DMS53 treated with DMSO at 0.1 percent for 48 hours (cell line): ENCODE measurements around the gene PLB1.
A peak's percentile ranks its signal among the peaks of the same experiment; 100 is the strongest.

Source experiments
- DNase-seq: peaks from one replicate; lab custom pipeline; 2025; ENCODE audit not compliant: unreplicated experiment; lab: John Stamatoyannopoulos, UW

PLB1 gene

GRCh38 chr2:28640908-28641300, 145.0 kb downstream of the PLB1 start:
- no peak for DNase-seq

- no peak for DNase-seq
These were observed 146.9 kb downstream of the PLB1 start for GRCh38 chr2:28642796-28643195.

GRCh38 chr2:28643327-28643726, 147.5 kb downstream of the PLB1 start:
- DNase-seq: no peak

- DNase-seq: no peak
These were observed 148.1 kb downstream of the PLB1 start for GRCh38 chr2:28643911-28644334.

DNA sequence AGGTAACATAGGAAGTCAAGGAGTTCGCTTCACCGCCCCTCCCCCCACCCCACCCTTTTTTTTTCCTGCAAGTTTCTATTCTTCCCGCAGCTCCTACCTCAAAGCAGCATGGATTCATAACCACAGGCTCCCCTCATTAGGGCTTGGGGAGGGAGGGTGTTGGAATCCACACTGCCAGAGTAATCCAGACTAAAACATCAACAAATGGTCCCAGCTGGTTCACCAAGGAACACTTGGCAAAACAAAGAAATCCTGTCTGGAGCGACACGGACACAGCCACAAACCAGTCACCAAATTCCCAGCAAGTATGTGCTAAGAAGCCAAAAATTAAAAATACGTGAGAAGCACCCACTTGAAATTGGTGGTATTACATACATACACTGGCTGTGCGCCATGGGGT, 148.9 kb downstream of the PLB1 start:
- DNase-seq: no peak

- DNase-seq: no peak
These were observed 149.7 kb downstream of the PLB1 start for GRCh38 chr2:28645553-28645952.

DNA sequence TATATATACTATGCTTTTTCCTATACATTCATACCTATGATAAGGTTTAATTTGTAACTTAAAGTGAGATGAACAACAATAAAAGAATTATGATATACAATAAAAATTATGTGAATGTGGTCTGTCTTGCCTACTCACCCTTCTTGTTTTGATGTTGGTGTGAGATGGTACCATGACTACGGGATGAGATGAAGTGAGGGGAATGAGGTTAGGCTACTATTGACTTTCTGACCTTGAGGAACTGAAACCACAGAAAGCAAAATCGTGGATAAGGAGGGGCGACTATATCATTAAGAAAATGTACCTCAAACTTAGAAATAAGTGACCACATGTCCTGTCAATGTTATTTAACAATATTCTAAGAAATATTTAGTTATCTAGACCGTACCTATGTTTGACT, 151.8 kb downstream of the PLB1 start:
- no peak for DNase-seq

GRCh38 chr2:28648147-28648546, 152.3 kb downstream of the PLB1 start:
- DNase-seq: no peak

DNA sequence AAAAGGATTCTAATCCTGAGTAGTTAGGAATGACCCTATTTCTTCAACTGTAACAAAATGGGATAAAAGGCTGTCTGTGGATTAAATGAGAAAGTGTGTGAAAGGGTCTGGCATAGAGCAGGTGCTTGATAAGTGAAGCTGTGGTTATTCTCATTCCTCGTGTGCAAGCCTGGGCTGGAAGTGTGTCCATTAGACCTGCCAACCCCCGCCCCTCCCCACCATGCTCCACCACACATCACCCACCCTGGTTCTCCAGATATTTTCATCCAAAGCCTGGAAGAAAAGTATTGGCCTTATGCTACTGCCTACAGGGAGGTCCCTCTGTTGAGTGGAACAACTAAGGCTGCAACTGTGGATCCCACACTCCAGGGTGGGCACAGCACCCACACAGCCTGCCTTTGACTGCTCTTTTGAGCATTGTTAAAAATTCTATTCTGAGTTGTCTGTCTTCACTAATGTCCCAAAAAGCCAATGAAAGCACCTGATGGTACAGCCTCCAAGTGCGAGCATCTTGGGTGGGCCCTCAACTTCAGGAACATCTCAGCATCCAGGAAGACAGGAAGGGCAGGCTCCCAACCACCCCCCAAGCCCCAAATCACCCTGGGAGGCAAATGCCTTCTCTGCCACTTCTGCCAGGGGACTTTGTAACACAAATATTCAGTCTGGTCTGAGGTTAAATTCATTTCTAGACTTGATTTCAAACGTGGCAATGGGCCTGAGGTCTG, 153.0 kb downstream of the PLB1 start:
- DNase-seq: no peak

GRCh38 chr2:28649481-28650265, 153.8 kb downstream of the PLB1 start:
- no peak for DNase-seq

DNA sequence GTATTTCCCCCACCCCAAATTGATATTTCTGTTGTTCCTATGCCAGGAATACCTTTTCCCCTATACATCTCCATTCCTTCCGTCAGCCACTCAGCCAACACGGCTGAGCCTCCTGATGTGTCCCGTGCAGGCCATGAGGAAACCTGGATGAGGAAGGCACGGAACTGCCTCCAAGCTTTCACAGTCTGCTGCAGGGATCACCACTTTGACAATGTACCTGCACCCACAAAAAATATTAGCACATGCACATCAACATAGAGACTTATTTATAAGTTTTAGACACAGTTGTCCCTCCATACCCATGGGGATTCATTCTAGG, 154.4 kb downstream of the PLB1 start:
- no peak for DNase-seq

DNA sequence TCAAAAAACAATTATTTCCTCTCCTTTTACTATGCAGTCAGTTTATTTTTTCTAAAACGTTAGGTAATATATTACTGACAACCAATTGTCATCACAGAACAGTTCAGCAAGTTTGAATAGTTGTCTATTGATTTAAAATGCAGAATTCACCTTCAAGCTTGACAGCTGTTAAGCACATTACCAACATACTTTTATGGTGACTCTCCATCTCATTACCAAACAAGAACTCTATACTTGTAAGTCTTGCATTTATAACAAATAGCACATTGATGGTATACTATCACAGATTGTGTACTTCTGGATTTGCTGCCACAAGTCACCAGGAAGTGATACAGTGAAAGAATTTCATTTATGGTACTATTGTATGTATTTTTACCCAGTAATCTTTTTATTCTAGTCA, 156.4 kb downstream of the PLB1 start:
- no peak for DNase-seq

DNA sequence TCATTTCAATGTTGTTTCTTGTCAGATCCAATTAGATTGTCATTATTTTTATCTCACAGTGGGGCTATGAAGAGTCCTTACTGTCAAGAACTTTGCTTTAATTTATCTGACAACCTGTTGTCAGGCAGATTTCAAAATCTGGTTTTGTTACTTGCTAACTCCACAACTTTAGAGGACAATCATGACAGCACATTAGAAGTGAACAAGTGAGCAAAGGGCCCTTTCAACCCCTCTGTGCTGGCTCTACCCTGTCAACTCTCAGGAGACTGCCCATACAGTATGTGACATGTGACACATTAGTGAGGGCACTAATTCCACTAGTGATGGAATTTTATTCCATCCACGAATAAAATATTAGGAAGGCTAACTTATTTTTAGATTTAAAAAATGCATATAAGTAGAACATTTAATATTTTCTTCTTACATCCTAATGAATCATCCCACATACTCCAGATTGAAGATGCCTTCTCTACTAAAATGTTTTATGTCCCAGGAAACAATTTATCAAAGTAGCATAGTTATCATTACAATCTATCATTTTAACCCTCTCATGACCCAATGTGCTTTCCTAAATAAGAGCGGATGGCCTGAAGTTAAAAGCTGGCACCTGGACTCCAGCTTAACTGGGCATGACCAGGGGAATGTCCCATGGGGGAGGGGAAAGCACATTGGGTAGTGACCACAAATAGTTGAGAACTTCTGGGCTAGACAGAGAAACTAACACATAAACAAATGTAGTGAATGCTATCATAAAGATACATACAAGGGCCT, 158.2 kb downstream of the PLB1 start:
- DNase-seq: no peak

DNA sequence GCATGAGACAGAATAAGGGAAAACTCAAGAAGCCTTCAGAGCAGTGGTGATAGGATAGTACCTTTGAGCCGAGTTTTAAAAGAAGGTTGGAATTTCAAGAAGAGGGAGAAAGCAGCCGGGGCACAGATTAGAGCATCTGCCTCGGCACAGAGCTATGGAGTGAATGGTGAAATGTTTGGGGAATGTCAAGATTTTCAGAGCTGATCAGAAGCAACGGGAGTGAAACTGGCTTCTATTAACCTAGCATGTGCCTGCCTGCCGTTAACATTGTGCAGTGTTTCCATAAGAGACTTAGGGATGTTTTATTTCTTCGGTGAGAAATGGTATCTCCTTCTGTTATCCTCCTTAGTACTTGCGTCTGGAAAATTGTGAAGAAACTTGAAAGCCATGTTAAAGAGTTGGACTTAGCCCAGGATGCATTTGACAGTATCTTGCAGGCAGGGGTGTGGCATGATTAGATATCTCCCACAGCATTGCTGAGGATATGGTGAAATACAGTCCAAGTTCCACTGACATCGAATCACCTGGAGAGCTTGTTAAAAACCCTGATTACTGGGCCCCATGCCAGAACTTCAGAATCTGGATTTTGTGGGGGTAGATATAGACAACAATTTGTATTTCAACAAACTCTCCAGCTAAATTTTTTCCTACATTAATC, 158.9 kb downstream of the PLB1 start:
- DNase-seq: no peak

- no peak for DNase-seq
These were observed 161.2 kb downstream of the PLB1 start for GRCh38 chr2:28656937-28657615.

DNA sequence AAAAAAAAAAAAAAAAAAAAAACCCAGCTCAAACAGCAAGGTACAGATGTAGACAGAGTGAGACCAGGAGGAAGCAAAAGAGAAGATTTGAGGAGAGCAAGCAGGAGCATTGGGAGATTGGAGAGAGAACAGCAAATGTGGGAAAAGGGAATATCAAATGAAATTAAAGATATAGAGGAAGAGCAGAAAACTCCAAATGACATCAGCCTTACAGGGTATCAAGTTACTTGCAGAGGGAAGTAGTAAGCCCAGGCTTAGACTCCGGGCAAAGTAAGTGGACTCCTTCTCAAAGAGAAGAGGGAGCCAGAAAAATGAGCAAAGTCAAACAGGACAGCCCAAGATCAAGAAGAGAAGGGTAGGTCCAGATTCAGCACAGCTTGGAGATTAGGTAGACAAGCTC, 162.5 kb downstream of the PLB1 start:
- peak; percentile 30 for DNase-seq

GRCh38 chr2:28659127-28659526, 163.3 kb downstream of the PLB1 start:
- DNase-seq: no peak

- DNase-seq: peak; percentile 62
These were observed 165.7 kb downstream of the PLB1 start for GRCh38 chr2:28661589-28662001.

DNA sequence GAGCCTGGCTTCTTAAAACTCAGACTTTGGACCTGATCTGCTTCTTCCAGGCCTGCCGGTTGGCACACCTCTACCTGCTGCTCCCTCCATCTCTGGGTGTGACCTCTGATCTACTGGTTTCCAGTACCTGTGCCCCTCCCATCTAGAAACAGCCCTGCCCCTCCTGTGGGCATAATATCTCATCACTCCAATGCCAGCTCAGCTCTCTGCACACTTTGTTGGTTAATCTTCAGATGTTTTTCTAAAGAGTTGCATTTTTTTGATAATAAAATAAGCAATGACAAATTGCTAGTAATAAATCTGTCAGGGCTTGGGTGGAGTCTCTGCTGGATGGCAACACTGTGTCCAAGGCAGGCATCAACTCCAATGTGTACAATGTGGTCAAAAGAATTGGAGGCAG, 166.2 kb downstream of the PLB1 start:
- DNase-seq: no peak

GRCh38 chr2:28662468-28663181, 166.8 kb downstream of the PLB1 start:
- DNase-seq: no peak
